ENCODE measurements around the gene ECSIT. TPM values are rescaled to one million over a fixed set of nuclear protein-coding genes. Genes with fewer than 3 reads are reported as not detected.
A peak's percentile ranks its signal among the peaks of the same experiment; 100 is the strongest.

ECSIT gene
- total RNA-seq, 2 donors from 2014 or later, result 27.0 to 37.3 TPM

DNA sequence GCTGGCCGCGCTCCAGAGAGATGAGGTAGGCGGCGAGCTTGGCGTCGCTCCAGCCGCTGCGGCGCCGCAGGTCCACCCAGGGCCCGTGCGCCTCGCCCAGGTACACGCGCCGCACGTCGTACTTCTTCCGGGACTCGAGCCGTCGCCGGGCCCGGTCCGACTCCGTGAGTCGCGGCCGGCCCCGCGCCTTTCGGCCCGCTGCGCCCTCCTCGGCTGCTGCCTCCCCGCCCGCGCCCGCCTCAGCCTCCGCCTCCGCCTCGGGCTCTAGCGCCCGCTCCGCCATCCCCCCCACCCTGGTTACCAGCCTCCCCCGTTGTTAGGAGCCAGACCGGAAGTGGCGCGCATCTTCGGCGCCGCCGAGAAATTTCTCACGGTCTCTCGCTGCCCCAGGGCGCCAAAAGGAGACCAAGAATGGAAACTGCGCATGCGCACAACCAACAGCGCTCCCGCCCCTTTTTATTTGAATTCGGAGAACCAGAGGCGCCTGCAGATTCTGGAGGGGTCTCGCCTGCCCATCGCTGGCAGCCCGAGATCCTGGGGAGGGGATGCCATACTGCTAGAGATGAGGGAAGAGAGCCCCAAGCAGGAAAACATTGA lies 23.3 kb downstream of the ECSIT start, which contains the start of gene ZNF653:
Gene ZNF653, minus strand, starts transcription at position 336 of the 597 bp plus-strand sequence. Its CDS starts 53 bp downstream, at position 283.
- Mint-ChIP-seq H3K27ac (peak within 1 kb of the TSS; percentile 85 to 89), H3K9me3 (no peaks in the 10 kb centered on the region), H3K4me1 (ENCODE audit: low read depth in 2 of 2) (peaks cover 16 to 19% of the 10 kb centered on the region in 2 donors), H3K36me3 (no peaks in the 10 kb centered on the region), H3K27me3 (no peaks in the 10 kb centered on the region), H3K4me3 (peak within 1 kb of the TSS; percentile 91)
- DNase-seq (ENCODE audit: low spot score) (peak; percentile 95), ATAC-seq (peak; percentile 81 to 85)

DNA sequence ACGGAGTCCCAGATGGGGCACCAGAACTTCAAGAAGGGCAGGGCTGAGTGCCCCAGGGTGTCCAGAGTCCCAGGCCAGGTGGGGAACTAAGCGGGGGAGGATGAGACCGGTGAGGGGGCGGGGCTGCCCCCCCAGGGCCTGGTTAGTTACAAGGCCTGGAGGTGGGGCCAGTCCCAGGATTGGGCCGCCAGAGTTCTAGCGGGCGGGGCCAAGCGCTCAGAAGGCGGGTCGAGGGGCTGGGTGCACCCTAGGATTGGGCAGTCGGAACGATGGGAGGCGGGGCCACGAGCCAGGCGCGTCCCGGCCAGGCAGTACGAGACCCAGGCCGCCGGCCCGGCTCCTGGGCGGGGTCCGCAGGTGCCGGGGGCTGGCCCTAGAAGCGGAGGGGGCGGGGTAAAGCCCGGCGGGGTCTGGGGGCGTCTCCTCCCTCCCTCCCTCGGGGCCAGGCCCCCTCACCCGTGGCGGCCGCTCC lies 23.9 kb downstream of the ECSIT start:
- DNase-seq (ENCODE audit: low spot score) (peak; percentile 99), ATAC-seq (peak; percentile 97)
- Mint-ChIP-seq H3K36me3 (no peaks in the 10 kb centered on the region), H3K27me3 (no peaks in the 10 kb centered on the region), H3K27ac (peak overlapping the region; percentile 85 to 89), H3K9me3 (no peaks in the 10 kb centered on the region), H3K4me3 (peak overlapping the region; percentile 91), H3K4me1 (ENCODE audit: low read depth in 2 of 2) (peaks cover 17 to 19% of the 10 kb centered on the region in 2 donors)

DNA sequence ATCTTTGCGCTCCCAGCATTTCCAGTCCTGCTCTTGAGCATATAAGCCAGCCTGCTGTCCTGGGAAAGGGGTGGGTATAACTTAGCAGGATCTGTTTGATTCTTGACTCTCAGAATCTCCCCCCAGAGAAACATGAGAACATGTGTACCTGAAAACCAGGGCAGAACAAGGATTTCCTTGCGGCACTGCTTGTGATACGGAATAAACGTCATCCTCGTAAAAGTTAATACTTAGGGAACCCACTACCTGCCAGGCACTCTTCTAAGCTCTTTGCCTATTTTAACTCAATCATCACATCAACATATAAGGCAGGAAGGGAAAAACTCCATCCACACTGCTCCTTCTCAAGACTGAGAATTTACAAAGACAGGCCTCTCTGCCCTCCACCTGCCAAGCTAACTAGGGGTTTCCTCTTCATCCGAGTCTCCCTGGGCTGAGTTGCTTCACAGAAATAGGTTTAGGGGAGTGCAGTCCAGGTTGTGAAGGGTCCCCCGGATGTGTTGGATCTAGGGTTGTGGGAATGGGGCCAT lies 24.4 kb downstream of the ECSIT start:
- no peaks in the 10 kb centered on the region for H3K36me3 Mint-ChIP-seq
- H3K27ac Mint-ChIP-seq, result peak overlapping the region; percentile 85 to 89
- H3K4me3 Mint-ChIP-seq, result peak overlapping the region; percentile 91
- no peak for DNase-seq (ENCODE audit: low spot score)
- no peak for ATAC-seq
- H3K4me1 Mint-ChIP-seq (ENCODE audit: low read depth in 2 of 2), result peaks cover 19% of the 10 kb centered on the region in 2 donors
- H3K9me3 Mint-ChIP-seq, result no peaks in the 10 kb centered on the region
- no peaks in the 10 kb centered on the region for H3K27me3 Mint-ChIP-seq

DNA sequence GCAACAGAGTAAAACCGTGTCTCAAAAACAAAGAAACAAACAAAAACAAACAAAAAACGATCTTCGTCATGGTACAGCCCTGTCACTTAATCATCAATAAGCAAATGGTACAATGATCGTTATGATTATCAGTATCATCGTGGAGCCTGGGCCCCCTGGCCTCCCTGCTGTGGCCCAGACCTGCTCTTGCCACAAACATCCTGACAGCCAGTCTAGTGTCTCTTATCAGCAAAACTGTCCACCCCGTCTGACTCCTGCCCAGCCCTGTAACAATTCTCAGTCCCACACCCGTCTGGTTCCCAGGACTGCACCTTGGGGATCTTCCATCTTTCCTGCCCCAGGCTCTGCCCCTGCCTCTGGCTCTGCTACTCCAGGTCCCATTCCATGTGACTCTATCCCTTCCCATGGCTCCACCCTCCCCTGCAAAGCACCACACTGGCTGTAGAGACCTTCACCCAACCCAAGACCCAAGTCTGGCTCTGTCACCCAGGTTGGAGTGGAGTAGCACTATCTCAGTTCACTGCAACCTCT lies 29.0 kb downstream of the ECSIT start:
- Mint-ChIP-seq H3K27me3 (no peaks in the 10 kb centered on the region), H3K4me3 (no peak overlapping the region), H3K4me1 (ENCODE audit: low read depth in 2 of 2) (peaks cover 10 to 17% of the 10 kb centered on the region in 2 donors), H3K36me3 (no peaks in the 10 kb centered on the region), H3K27ac (no peak overlapping the region), H3K9me3 (no peaks in the 10 kb centered on the region)
- no peak for ATAC-seq
- no peak for DNase-seq (ENCODE audit: low spot score)

DNA sequence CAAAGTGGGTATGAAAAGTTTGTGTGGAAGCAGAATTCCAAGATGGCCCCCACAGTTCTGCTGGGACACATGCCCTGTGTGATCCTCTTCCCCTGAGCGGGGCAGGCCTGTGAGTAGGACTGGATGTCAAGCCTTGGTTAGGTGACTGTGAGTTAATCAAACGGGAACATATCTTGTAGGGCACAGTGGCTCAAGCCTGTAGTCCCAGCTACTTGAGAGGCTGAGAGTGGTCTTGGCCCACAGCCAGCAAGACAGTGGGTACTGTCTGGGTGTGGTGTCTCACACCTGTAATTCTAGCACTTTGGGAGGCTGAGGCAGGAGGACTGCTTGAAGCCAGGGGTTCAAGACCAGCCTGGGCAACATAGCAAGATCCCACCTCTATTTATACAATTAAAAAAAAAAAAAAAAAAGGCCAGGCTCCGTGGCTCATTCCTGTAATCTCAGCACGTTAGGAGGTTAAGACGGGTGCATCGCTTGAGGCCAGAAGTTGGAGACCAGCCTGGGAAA lies 29.7 kb downstream of the ECSIT start:
- Mint-ChIP-seq H3K4me3 (no peak overlapping the region), H3K36me3 (no peaks in the 10 kb centered on the region), H3K9me3 (no peaks in the 10 kb centered on the region), H3K27me3 (no peaks in the 10 kb centered on the region), H3K27ac (no peak overlapping the region), H3K4me1 (ENCODE audit: low read depth in 2 of 2) (peaks cover 4 to 11% of the 10 kb centered on the region in 2 donors)
- DNase-seq (ENCODE audit: low spot score), result no peak
- ATAC-seq, result no peak

DNA sequence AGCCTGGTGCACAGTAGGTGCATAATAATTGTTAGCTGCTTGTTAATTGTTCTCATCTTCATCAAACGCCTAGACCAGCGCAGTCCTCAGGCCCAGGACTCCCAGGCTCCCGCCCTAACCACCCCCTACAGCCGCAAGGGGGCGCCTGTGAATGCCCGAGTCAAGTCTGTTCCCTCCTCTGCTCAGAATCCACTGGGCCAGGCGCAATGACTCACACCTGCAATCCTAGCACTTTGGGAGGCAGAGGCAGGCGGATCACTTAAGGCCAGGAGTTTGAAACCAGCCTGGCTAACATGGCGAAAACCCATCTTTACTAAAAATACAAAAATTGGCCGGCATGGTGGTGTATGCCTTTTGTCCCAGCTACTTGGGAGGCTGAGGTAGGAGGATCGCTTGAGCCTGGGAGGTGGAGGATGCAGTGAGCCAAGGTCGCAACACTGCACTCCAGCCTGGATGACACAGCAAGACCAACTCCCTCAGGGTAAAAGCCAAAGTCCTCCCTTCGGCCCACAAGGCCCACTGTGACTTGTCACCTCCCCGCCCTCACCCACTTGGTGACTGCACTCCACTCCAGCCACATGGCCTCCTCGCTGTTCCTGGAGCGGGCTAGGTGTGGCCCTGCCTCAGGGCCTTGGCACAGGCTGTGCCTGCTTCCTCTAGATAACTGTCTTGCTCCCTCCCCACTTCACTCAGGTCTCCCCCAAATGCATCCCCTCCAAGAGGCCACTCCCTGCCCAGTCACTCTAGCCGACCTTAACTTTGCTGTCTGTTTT lies 32.4 kb downstream of the ECSIT start:
- no peak overlapping the region for H3K27ac Mint-ChIP-seq
- no peaks in the 10 kb centered on the region for H3K27me3 Mint-ChIP-seq
- H3K4me1 Mint-ChIP-seq (ENCODE audit: low read depth in 2 of 2), result peaks cover 3 to 7% of the 10 kb centered on the region in 2 donors
- ATAC-seq (peak; percentile 60 to 66), DNase-seq (ENCODE audit: low spot score) (no peak)
- H3K4me3 Mint-ChIP-seq, result no peak overlapping the region
- no peaks in the 10 kb centered on the region for H3K9me3 Mint-ChIP-seq
- no peaks in the 10 kb centered on the region for H3K36me3 Mint-ChIP-seq

DNA sequence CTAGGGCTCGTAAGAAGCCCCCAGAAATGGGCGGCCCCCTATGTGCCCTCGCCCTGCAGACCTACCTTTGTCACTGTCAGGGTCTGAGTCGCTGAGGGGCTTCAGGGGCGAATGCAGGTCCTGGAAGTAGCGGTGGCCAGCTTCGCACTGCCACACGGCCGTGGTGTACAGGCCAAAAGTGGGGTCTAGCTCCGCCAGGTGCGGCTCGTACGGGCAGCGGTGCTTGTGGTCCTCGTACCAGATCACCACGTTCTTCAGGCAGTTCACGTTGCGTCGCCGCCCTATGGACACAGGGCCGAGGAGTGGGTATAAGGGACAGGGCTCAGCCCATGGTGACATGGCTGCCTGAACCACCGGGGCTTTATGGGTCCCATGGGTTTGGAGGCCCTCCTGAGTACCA lies 33.0 kb downstream of the ECSIT start:
- Mint-ChIP-seq H3K27ac (no peak overlapping the region), H3K9me3 (no peaks in the 10 kb centered on the region)
- no peak for ATAC-seq

DNA sequence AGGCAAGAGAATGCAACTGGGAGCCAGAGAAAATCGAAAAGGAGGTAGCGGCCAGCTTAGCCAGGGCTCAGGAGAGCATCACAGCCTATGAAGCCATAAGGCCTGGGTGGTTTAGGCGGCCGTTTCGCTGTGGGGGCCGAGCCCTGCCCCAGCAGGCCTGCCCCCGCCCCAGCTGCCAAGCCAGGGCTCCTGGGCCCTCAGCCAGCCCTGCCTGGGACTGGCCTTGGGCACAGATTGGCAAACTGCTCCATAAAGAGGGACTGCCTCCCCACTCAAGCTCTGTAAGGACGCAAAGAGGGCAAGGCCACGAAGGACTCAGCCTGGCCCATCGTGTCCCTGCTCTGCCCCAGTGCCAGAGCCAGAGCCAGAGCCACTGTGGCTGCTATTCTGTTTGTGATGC lies 33.5 kb downstream of the ECSIT start:
- Mint-ChIP-seq H3K4me1 (ENCODE audit: low read depth in 2 of 2) (peaks cover 0 to 7% of the 10 kb centered on the region in 2 donors), H3K4me3 (no peak overlapping the region), H3K27ac (no peak overlapping the region), H3K9me3 (no peaks in the 10 kb centered on the region), H3K36me3 (no peaks in the 10 kb centered on the region), H3K27me3 (no peaks in the 10 kb centered on the region)
- ATAC-seq (no peak), DNase-seq (ENCODE audit: low spot score) (no peak)

More for the DNA sequence above, 33.0 kb downstream of the ECSIT start:
- peaks cover 0 to 7% of the 10 kb centered on the region in 2 donors for H3K4me1 Mint-ChIP-seq (ENCODE audit: low read depth in 2 of 2)
- no peaks in the 10 kb centered on the region for H3K36me3 Mint-ChIP-seq
- H3K4me3 Mint-ChIP-seq, result no peak overlapping the region
- H3K27me3 Mint-ChIP-seq, result no peaks in the 10 kb centered on the region
- DNase-seq (ENCODE audit: low spot score), result no peak

DNA sequence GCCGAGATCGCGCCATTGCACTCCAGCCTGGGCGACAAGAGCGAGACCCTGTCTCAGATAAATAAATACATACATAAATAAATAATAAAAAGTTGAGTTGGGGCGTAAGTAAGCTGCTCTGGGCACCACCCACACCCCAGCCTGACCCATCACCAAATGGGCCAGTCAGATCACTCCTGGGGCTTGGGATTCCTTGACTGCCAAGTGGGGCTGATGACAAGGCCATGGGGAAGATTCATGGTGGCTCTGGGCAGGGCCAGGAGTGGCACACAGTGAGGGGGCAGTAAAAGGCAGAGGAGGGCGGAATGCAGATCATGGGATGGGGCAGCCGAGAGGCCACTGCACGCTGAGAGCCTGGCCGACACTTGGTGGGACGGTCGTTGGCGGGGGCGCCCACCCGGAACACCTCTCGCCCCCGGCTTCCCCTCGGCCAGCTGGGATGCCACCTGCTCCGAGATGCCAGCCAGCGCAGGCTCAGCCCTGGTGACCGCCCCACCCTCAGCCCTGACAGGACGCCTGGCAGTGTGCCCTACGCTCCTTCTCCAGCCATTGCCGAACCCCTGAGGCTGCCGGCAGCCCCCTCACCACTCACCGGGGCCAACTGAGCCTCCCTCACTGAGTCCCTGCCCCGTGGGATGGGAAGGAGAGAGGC lies 34.2 kb downstream of the ECSIT start:
- H3K4me1 Mint-ChIP-seq (ENCODE audit: low read depth in 2 of 2), result peaks cover 0 to 3% of the 10 kb centered on the region in 2 donors
- H3K27me3 Mint-ChIP-seq, result no peaks in the 10 kb centered on the region
- H3K27ac Mint-ChIP-seq, result no peak overlapping the region
- no peaks in the 10 kb centered on the region for H3K9me3 Mint-ChIP-seq
- no peak for ATAC-seq
- no peak overlapping the region for H3K4me3 Mint-ChIP-seq
- H3K36me3 Mint-ChIP-seq, result no peaks in the 10 kb centered on the region
- no peak for DNase-seq (ENCODE audit: low spot score)

DNA sequence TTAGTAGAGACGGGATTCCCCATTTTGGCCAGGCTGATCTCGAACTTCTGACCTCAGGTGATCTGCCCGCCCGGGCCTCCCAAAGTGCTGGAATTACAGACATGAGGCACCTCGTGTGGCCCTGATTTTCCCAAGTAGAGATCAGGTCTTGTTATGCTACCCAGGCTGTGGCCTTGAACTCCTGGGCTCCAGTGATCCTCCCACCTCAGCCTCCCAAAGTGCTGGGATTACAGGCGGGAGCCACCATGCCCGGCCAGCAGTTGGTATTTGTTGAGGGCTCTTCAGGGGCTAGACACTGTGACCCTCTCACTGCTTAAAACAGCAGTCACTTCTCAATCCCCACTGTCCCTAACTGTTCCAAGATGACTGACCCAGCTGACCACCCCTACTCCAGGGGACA lies 39.6 kb downstream of the ECSIT start:
- H3K36me3 Mint-ChIP-seq, result no peaks in the 10 kb centered on the region
- H3K27ac Mint-ChIP-seq, result no peak overlapping the region
- no peak overlapping the region for H3K4me3 Mint-ChIP-seq
- peaks cover 0 to 2% of the 10 kb centered on the region in 2 donors for H3K4me1 Mint-ChIP-seq (ENCODE audit: low read depth in 2 of 2)
- DNase-seq (ENCODE audit: low spot score), result no peak
- no peak for ATAC-seq
- no peaks in the 10 kb centered on the region for H3K9me3 Mint-ChIP-seq
- no peaks in the 10 kb centered on the region for H3K27me3 Mint-ChIP-seq

DNA sequence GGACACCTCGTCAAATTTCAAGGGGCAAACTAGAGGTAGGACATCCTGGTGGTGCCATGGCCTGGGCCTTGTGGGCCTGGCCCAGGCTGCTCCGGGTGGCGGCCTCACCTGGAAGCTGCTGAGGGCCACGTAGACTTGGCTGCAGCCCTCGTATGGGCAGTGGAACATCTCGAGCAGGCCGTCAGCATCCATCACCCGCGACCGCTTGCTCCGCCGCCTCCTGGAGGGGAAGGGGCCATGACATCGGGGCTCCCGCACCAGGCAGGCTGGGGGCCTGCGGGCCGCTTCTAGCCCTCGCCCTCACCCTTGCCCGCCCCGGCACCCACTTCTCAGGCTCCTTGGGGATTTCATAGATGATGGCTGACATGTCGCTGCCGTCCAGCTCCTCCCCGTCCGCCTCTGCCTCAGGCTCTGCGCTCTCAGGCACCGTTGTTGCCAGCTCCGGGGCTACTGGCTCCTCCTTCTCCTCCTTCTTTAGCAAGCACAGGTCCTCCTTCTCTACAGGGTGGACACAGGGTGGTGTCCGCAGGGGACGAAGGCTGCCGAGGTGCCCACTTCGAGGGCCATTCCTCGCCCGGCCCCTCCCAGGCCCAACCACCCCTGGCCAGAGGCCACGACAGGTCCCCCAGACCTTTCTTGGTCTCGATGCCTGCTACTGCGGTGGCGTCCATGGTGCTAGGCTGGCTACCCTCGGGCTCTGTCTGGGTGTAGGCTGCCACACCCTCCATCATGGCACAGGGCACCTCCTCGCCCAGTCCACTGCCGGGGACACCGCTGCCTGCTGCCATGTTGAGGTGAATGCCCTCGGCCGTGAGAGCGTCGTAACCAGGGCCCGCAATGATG lies 42.1 kb downstream of the ECSIT start:
- Mint-ChIP-seq H3K4me1 (ENCODE audit: low read depth in 2 of 2) (peaks cover 10 to 12% of the 10 kb centered on the region in 2 donors), H3K9me3 (no peaks in the 10 kb centered on the region), H3K27me3 (no peaks in the 10 kb centered on the region), H3K36me3 (no peaks in the 10 kb centered on the region), H3K4me3 (no peak overlapping the region), H3K27ac (no peak overlapping the region)
- DNase-seq (ENCODE audit: low spot score) (no peak), ATAC-seq (no peak)

DNA sequence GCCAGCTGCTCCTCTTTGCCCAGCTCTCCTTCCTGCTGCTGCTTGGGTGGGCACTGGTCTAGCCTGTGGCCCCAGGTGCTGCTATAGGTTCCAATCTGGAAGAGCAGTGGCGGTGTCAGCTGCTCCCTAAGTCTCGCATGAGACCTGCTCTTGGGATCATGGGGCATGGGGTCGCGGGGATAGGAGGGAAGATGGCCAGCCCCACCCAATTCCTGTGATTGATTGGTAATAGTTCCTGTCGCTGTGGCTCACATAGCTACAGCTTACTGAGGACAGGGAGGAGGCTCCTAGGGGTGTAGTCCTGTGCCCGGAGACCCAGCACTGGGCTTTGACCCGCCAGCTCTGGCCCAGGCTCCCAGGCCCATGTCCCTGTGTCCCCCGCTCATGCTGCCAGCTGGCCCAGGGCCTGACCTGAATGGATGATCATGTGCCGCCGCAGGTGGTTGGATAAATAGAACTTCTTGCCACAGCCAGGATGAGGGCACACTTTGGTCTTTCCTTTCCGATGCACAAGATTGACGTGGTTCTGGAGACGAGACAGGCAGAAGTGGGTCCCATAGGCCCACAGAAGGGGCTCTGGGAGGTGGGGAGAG lies 43.6 kb downstream of the ECSIT start:
- no peak for DNase-seq (ENCODE audit: low spot score)
- Mint-ChIP-seq H3K4me3 (no peak overlapping the region), H3K27me3 (peaks cover 6 to 8% of the 10 kb centered on the region in 2 donors), H3K27ac (peak overlapping the region; percentile 8 to 22), H3K36me3 (no peaks in the 10 kb centered on the region), H3K9me3 (no peaks in the 10 kb centered on the region), H3K4me1 (ENCODE audit: low read depth in 2 of 2) (peaks cover 13 to 15% of the 10 kb centered on the region in 2 donors)
- ATAC-seq, result no peak
